Endodermal cell (in vitro differentiated cells): ENCODE measurements around the gene UEVLD. TPM values are rescaled to one million over a fixed set of nuclear protein-coding genes. Genes with fewer than 3 reads are reported as not detected.

Source experiments
- DNase-seq: peaks from one replicate; pipeline ENCODE4 v3.0.0-alpha.2; 2017
- H3K27ac ChIP-seq: 2 replicates; pipeline ENCODE4 v1.5.1; 2013; ENCODE audit warnings: mild to moderate bottlenecking, low read depth, low read length, moderate library complexity
- H3K27me3 ChIP-seq: 2 replicates; pipeline ENCODE4 v1.6.1; 2013; ENCODE audit warnings: mild to moderate bottlenecking, low read length, moderate library complexity; ENCODE audit not compliant: insufficient read depth, control insufficient read depth, poor library complexity, severe bottlenecking
- H3K36me3 ChIP-seq: 2 replicates; pipeline ENCODE4 v1.7.0; 2013; ENCODE audit warnings: mild to moderate bottlenecking, low read length, moderate library complexity; ENCODE audit not compliant: control insufficient read depth, insufficient read depth
- H3K4me1 ChIP-seq: one replicate; pipeline ENCODE4 v1.7.0; 2013; ENCODE audit warnings: low read length; ENCODE audit not compliant: control insufficient read depth, insufficient read depth
- H3K4me3 ChIP-seq: 2 replicates; pipeline ENCODE4 v1.5.1; 2013; ENCODE audit warnings: mild to moderate bottlenecking, low read length, moderate library complexity
- H3K9ac ChIP-seq: 2 replicates; pipeline ENCODE4 v1.6.1; 2013; ENCODE audit warnings: mild to moderate bottlenecking, low read length, moderate library complexity; ENCODE audit not compliant: poor library complexity, severe bottlenecking; ENCODE audit errors: extremely low read depth
- H3K9me3 ChIP-seq: 2 replicates; pipeline ENCODE4 v1.6.1; 2013; ENCODE audit warnings: mild to moderate bottlenecking, low read length, moderate library complexity; ENCODE audit not compliant: control insufficient read depth
- H3K27ac Mint-ChIP-seq: 2 replicates; pipeline ENCODE4 v1.8.0; 2020; ENCODE audit warnings: mixed read lengths
- H3K27me3 Mint-ChIP-seq: 2 replicates; pipeline ENCODE4 v1.8.0; 2021; ENCODE audit warnings: mild to moderate bottlenecking, mixed read lengths; ENCODE audit not compliant: insufficient read depth
- H3K36me3 Mint-ChIP-seq: 2 replicates; pipeline ENCODE4 v1.8.0; 2020; ENCODE audit warnings: low read depth, mixed read lengths
- H3K4me1 Mint-ChIP-seq: 2 replicates; pipeline ENCODE4 v1.8.0; 2020; ENCODE audit warnings: mixed read lengths
- H3K4me3 Mint-ChIP-seq: 2 replicates; pipeline ENCODE4 v1.8.0; 2020; ENCODE audit warnings: mild to moderate bottlenecking, moderate library complexity, mixed read lengths
- H3K9me3 Mint-ChIP-seq: 2 replicates; pipeline ENCODE4 v1.8.0; 2020; ENCODE audit warnings: mild to moderate bottlenecking, mixed read lengths
- CTCF ChIP-seq: fragments of 200-600 bp; sonication (generic); conservative IDR thresholded peaks from 2 replicates; pipeline ENCODE4 v1.5.0; 2021; ENCODE audit warnings: antibody characterized with exemption, mild to moderate bottlenecking
- WGBS, 2 experiments: methylation state at CpG; one replicate each; pipeline versions ENCODE4 v1.1.5 to v1.1.7; 2013; ENCODE audit warnings: missing lambda C conversion rate in 2 of 2, mixed read lengths in 1 of 2; ENCODE audit not compliant: insufficient coverage in 1 of 2, insufficient read length in 1 of 2; 5-methylcytosine and 5-hydroxymethylcytosine counted together
- long read RNA-seq, 4 experiments: library from polyadenylated mRNA in 2 of 4; library from RNA in 1 of 4; library from capped mRNA in 1 of 4; stranded (forward) in 3 of 4; unstranded in 1 of 4; transcript quantifications; one replicate each; pipeline ENCODE4 v2.0.0, GENCODE V29; 2020 to 2021; ENCODE audit warnings: inconsistent platforms in 1 of 4
- polyA plus RNA-seq, 2 experiments: library from polyadenylated mRNA; stranded (reverse); fragments of 50-300 nt; gene quantifications; one replicate each; pipeline ENCODE4 v1.2.3, GENCODE V29; 2013
- total RNA-seq, 2 donors: library from RNA; stranded (reverse); fragmentation: NEBNext Ultra II Directional in 1 of 2; extraction: Animal tissue kit (Norgen Biotek cat#: 25700) in 1 of 2; gene quantifications; 2 replicates in 1 of 2; 3 replicates in 1 of 2; pipeline ENCODE4 v1.2.1, GENCODE V29; 2021

UEVLD gene
- 10 to 100 TPM; 14.4 to 15.0 TPM for total RNA-seq
- polyA plus RNA-seq (2013, experiment 1 of 2), result 10.0 TPM
- polyA plus RNA-seq (2013, experiment 2 of 2), result 9.7 TPM
- long read RNA-seq, experiment 1, full-length matches to known transcripts, result 1 of 4 reads
- long read RNA-seq, experiment 1, partial matches to known transcripts, result 0 of 4 reads
- long read RNA-seq, experiment 1, other reads (novel, unspliced or antisense), result 3 of 4 reads
- long read RNA-seq, experiment 2, full-length matches to known transcripts, result 21 of 30 reads
- long read RNA-seq, experiment 2, partial matches to known transcripts, result 0 of 30 reads
- long read RNA-seq, experiment 2, other reads (novel, unspliced or antisense), result 9 of 30 reads
- long read RNA-seq, experiment 3, full-length matches to known transcripts, result 19 of 27 reads
- long read RNA-seq, experiment 3, partial matches to known transcripts, result 1 of 27 reads
- long read RNA-seq, experiment 3, other reads (novel, unspliced or antisense), result 7 of 27 reads
- long read RNA-seq, experiment 4, full-length matches to known transcripts, result 30 of 40 reads
- long read RNA-seq, experiment 4, partial matches to known transcripts, result 2 of 40 reads
- long read RNA-seq, experiment 4, other reads (novel, unspliced or antisense), result 8 of 40 reads

DNA sequence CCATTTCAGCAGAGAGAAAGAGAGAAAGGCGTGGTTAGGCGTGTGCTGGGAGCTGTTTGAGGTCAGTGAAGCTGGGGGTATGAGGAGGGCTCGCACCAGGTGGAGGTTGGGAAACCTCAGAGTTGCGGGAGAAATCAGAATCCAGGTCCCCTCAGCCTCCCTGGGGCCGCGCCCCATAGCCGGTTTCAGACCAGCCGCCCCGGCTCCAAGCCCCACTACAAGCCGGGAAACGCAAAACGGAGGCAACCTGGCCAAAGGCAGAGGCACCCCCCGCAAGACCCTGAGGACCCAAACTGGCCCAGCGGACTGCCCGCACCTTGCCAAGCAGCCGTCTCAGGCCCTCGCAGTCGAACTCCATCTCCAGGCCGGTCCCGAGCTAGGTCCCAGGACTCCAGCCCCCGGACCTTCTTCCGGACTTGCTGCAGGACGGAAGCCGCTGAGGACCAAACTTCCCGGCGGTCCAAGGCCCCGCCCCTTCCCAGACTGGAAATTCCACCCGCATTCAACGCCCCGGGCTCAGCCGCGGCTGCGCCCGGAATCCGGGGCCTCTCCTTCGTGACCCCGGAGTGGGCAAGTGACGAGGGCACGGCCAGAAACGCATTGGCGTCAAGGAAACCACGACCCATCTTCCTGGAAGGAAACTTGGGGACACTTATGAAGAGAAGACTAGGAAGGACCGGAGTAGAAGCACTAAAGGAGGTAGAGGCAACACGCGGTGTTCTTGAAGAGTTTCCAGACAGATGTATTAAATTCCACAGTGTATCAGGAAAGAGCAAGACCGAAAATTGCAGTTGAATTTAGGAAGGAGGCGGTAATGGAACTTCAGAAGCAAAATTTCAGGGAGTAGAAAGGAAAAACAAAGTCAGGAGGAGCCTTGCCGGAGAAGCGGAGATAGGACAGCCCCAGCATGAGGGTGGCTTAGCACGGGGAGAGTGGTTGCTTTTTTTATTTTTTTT lies at the start of gene UEVLD:
UEVLD (minus strand) TSS at position 438 of the 956 bp plus-strand sequence; CDS start at position 358, 80 bp downstream.
- DNase-seq, result peak; percentile 95
- Histone ChIP-seq H3K27ac (no peak within 1 kb of the TSS), H3K4me1 (no peaks in the 10 kb centered on the region), H3K27me3 (no peaks in the 10 kb centered on the region), H3K36me3 (no peaks in the 10 kb centered on the region), H3K9me3 (no peaks in the 10 kb centered on the region), H3K9ac (peak within 1 kb of the TSS; percentile 86), H3K4me3 (peak within 1 kb of the TSS; percentile 99)
- no peaks in the 10 kb centered on the region for H3K4me1 Mint-ChIP-seq
- no peak within 1 kb of the TSS for H3K4me3 Mint-ChIP-seq
- WGBS, 2 experiments, result 0% methylated on average over 36 to 50 of the region's 50 CpGs
- H3K27me3 Mint-ChIP-seq, result no peaks in the 10 kb centered on the region
- no peaks in the 10 kb centered on the region for H3K9me3 Mint-ChIP-seq
- H3K36me3 Mint-ChIP-seq, result peaks cover 2% of the 10 kb centered on the region
- H3K27ac Mint-ChIP-seq, result no peak within 1 kb of the TSS
- TF ChIP-seq CTCF, result no peak

DNA sequence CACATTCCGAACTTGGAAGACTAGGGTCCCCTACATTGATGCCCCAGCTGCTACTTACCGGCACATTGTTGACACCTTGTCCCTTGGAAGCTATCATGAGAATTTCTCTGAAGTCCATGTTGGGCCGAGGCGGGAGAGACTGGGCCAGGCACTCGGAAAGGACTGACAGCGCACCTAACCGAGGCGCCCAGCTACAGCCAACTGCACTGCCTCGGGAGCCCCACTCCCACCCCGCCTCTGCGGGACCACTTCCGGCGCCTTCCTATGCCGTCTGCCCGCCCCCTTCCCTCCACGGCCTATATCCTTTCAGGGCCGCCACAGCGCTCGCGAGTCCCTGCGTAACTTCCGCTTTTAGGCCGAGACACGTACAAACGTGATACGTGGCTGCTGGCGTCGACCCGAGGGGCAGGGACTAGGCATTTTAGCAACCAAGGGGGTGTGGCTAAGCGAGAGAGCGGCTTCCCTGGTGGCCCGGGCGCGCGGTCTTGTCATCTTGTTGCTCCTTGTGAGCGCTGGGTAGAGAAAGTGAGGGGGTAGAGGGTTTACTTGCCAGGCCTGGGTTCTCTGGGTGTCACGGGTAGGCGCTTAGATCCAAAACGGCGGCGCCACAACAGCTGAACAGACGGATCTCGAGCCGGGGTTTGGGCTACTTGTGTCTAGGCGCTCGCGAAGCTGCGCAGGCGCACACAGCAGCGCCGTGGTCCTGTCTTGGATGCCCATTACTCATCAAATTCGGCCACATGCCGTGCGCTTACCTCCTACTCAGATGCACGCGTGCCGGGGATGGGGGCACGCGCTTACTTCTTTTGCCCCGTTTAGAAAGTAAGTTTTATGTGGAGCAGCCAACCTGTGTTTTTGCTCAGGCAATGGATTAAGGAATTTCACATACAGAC lies 45.9 kb upstream of the UEVLD start, which contains the start of gene SPTY2D1:
SPTY2D1 (minus strand) TSS at position 203 of the 893 bp plus-strand sequence; CDS start at position 118, 85 bp downstream.
- Histone ChIP-seq H3K27ac (peak within 1 kb of the TSS; percentile 96), H3K9me3 (no peaks in the 10 kb centered on the region), H3K4me1 (no peaks in the 10 kb centered on the region), H3K4me3 (peak within 1 kb of the TSS; percentile 96), H3K9ac (peak within 1 kb of the TSS; percentile 89), H3K27me3 (peaks cover 12% of the 10 kb centered on the region), H3K36me3 (peaks cover 4% of the 10 kb centered on the region)
- H3K36me3 Mint-ChIP-seq, result no peaks in the 10 kb centered on the region
- H3K27me3 Mint-ChIP-seq, result peaks cover 12% of the 10 kb centered on the region
- 0% methylated on average over 34 to 60 of the region's 60 CpGs for WGBS, 2 experiments
- TF ChIP-seq CTCF, result no peak
- no peaks in the 10 kb centered on the region for H3K9me3 Mint-ChIP-seq
- H3K27ac Mint-ChIP-seq, result peak within 1 kb of the TSS; percentile 100
- peaks cover 4% of the 10 kb centered on the region for H3K4me1 Mint-ChIP-seq
- peak within 1 kb of the TSS; percentile 97 for H3K4me3 Mint-ChIP-seq
- DNase-seq, result peak; percentile 99
